GM10266 (cell line): Measurements from ENCODE around the gene EHD3.

ENCODE experiments used
- DNase-seq: peaks from one replicate; pipeline ENCODE4 v3.0.0; 2012; ENCODE audit errors: extremely low spot score
- CTCF ChIP-seq: IDR thresholded peaks from 2 replicates; pipeline ENCODE4 v1.5.1; 2012; ENCODE audit warnings: mild to moderate bottlenecking, low read depth; ENCODE audit not compliant: control insufficient read depth, insufficient read depth; ENCODE audit errors: missing control alignments

Gene EHD3

GRCh38 chr2:31286961-31287550 lies 53.1 kb downstream of the EHD3 start:
- DNase-seq = no peak
- no peak for TF ChIP-seq CTCF

GRCh38 chr2:31287654-31288053 lies 53.7 kb downstream of the EHD3 start:
- no peak for TF ChIP-seq CTCF
- no peak for DNase-seq

GRCh38 chr2:31294196-31294595 lies 60.2 kb downstream of the EHD3 start:
- no peak for DNase-seq
- no peak for TF ChIP-seq CTCF

GRCh38 chr2:31296641-31297287 lies 62.8 kb downstream of the EHD3 start:
- TF ChIP-seq CTCF = no peak
- DNase-seq = no peak

- DNase-seq = no peak
- TF ChIP-seq CTCF = no peak
Observed at GRCh38 chr2:31297751-31298150, 63.8 kb downstream of the EHD3 start.

GRCh38 chr2:31299547-31299946 lies 65.6 kb downstream of the EHD3 start:
- no peak for TF ChIP-seq CTCF
- DNase-seq = no peak

GRCh38 chr2:31300309-31300708 lies 66.4 kb downstream of the EHD3 start:
- no peak for DNase-seq
- TF ChIP-seq CTCF = no peak
